Right lobe of liver (tissue), 4 donors: ENCODE data around the gene FAM184A.

Experiments used
- POLR2A ChIP-seq: fragments of 450-650 bp; IDR thresholded peaks from one replicate; pipeline ENCODE4 v1.6.1; 2017; ENCODE audit warnings: antibody characterized with exemption, mild to moderate bottlenecking
- TF ChIP-seq, protein P1 (sequence below), 4 donors: fragments of 200-600 bp in 3 of 4; fragments of 450-650 bp in 1 of 4; IDR thresholded peaks; one replicate each; pipeline versions ENCODE4 v1.5.1 to v1.8.0; 2016 to 2022; ENCODE audit warnings: antibody characterized with exemption in 4 of 4, mild to moderate bottlenecking in 2 of 4
- donor health status: DM: no; HTN: no; CAD: no.
- donor health status: DM: no; HTN: no; CAD: no.
- donor health status: DM: no; HTN: yes; CAD: no.

- TF ChIP-seq, protein P1, sequence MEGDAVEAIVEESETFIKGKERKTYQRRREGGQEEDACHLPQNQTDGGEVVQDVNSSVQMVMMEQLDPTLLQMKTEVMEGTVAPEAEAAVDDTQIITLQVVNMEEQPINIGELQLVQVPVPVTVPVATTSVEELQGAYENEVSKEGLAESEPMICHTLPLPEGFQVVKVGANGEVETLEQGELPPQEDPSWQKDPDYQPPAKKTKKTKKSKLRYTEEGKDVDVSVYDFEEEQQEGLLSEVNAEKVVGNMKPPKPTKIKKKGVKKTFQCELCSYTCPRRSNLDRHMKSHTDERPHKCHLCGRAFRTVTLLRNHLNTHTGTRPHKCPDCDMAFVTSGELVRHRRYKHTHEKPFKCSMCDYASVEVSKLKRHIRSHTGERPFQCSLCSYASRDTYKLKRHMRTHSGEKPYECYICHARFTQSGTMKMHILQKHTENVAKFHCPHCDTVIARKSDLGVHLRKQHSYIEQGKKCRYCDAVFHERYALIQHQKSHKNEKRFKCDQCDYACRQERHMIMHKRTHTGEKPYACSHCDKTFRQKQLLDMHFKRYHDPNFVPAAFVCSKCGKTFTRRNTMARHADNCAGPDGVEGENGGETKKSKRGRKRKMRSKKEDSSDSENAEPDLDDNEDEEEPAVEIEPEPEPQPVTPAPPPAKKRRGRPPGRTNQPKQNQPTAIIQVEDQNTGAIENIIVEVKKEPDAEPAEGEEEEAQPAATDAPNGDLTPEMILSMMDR (IDR thresholded peaks at IDR 0.05), result no peak
- TF ChIP-seq POLR2A, result no peak
Observed at GRCh38 chr6:119122336-119122735, 43.9 kb upstream of the FAM184A start.
